Erythroblast (primary cell): Measurements from ENCODE around the gene RAP1GAP.

Source experiments
- GATA1 ChIP-seq: IDR thresholded peaks from 2 replicates; pipeline ENCODE4 v1.6.1; 2011; ENCODE audit warnings: low read depth, mild to moderate bottlenecking, control low read depth, low read length, moderate library complexity
- POLR2A ChIP-seq: IDR thresholded peaks from 2 replicates; pipeline ENCODE4 v1.6.1; 2011; ENCODE audit warnings: mild to moderate bottlenecking, low read length

DNA sequence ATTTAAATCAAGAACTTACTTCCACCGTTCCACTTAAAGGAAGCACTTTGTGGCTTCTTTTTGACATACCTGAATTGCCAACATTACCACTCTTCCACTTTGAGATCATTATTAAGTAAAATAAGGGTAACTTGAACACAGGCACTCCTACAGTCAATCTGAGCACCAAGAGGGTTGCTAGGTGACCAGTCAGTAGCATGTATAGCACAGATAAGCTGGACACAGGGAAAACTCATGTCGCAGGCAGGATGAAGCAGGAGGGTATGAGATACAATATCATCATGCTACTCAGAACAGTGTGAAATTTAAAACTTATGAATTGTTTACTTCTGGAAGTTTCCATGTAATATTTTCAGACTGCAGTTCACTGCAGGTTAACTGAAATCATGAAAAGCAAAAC lies 47.0 kb upstream of the RAP1GAP start:
- TF ChIP-seq POLR2A (no peak), GATA1 (no peak)
